Natural killer cell treated with Interleukin-12 subunit alpha and Interleukin-12 subunit beta and Interleukin-15 and Interleukin-18, amount 100 ng/mL, for 72 hours (primary cell): ENCODE data around the gene KRTAP4-4. TPM values are rescaled to one million over a fixed set of nuclear protein-coding genes. Genes with fewer than 3 reads are reported as not detected.
"Not testable (repeated sequence)": the region's sequence is repeated elsewhere in the genome, so short reads cannot be mapped to it uniquely, and the experiment has no call there.

ENCODE experiments used
- ATAC-seq, 2 donors: fragments of 150-1000 bp; cut with Tn5 transposase in 1 of 2; sonication (Bioruptor Pico), chemical (Tn5 transposase) in 1 of 2; 2 replicates each; pipeline ENCODE4 v1.10.0; 2021
- DNase-seq: peaks from one replicate; pipeline ENCODE4 v3.0.0; 2022; ENCODE audit warnings: low spot score
- H3K27ac Mint-ChIP-seq, 2 donors: 1 replicate in 1 of 2; 2 replicates in 1 of 2; pipeline ENCODE4 v1.8.0; 2022; ENCODE audit warnings: mixed read lengths in 2 of 2, mild to moderate bottlenecking in 1 of 2, moderate library complexity in 1 of 2
- H3K27me3 Mint-ChIP-seq, 2 donors: 1 replicate in 1 of 2; 2 replicates in 1 of 2; pipeline ENCODE4 v1.8.0; 2022; ENCODE audit warnings: mixed read lengths in 2 of 2
- H3K36me3 Mint-ChIP-seq: one replicate; pipeline ENCODE4 v1.8.0; 2022; ENCODE audit warnings: mixed read lengths
- H3K4me1 Mint-ChIP-seq, 2 donors: 1 replicate in 1 of 2; 2 replicates in 1 of 2; pipeline ENCODE4 v1.8.0; 2022; ENCODE audit warnings: low read depth in 2 of 2, mixed read lengths in 2 of 2, mild to moderate bottlenecking in 1 of 2
- H3K4me3 Mint-ChIP-seq: one replicate; pipeline ENCODE4 v1.8.0; 2022; ENCODE audit warnings: mixed read lengths
- H3K9me3 Mint-ChIP-seq: 2 replicates; pipeline ENCODE4 v1.8.0; 2022; ENCODE audit warnings: mixed read lengths
- total RNA-seq, 2 donors: library from RNA; stranded (reverse); gene quantifications; one replicate each; pipeline ENCODE4 v1.2.3, GENCODE V29; 2022

KRTAP4-4 gene
- total RNA-seq, 2 donors from 2014 or later: not detected

DNA sequence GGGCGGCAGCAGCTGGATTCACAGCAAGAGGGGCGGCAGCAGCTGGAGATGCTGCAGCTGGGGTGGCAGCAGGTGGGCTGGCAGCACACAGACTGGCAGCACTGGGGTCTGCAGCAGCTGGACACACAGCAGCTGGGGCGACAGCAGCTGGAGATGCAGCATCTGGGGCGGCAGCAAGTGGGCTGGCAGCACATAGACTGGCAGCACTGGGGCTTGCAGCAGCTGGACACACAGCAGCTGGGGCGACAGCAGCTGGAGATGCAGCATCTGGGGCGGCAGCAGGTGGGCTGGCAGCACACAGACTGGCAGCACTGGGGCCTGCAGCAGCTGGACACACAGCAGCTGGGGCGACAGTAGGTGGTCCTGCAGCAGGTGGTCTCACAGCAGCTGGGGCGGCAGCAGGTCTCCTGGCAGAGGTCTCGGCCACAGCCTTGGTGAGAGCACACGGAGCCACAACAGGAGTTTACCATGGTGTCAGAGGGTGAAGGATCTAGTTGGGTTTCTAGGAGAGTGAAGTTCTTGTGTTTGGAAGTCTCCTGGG lies 42.6 kb downstream of the KRTAP4-4 start, which contains the start of gene KRTAP4-11:
KRTAP4-11 (minus strand) TSS at position 528 of the 541 bp plus-strand sequence; CDS start at position 470, 58 bp downstream.
- H3K27ac Mint-ChIP-seq, H3K4me1 Mint-ChIP-seq, ATAC-seq, H3K36me3 Mint-ChIP-seq, H3K4me3 Mint-ChIP-seq, H3K9me3 Mint-ChIP-seq, DNase-seq: not testable (repeated sequence)
- peaks cover 27 to 44% of the 10 kb centered on the region in 2 donors for H3K27me3 Mint-ChIP-seq

DNA sequence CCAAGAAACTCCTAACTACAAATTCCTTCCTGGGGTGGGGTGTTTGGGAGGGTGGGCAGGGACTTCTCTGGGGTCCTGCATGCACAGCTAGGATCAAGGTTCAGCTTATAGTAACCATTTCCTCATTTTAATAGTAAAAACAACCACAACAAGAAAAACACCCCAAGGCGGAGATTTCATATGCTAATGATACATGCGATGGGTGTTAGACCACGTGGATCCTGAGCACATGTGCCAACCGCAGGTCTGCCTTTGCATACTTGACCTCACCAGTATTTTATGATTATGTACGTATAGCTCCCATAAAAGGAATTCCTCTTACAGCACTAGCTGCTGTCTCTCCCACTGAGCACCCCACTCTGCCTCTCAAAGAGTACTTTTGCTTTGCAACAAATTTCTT lies 44.3 kb downstream of the KRTAP4-4 start:
- no peak overlapping the region for H3K4me3 Mint-ChIP-seq
- H3K27me3 Mint-ChIP-seq: peaks cover 24 to 38% of the 10 kb centered on the region in 2 donors
- no peak overlapping the region for H3K27ac Mint-ChIP-seq
- ATAC-seq (no peak), DNase-seq (no peak)
- no peaks in the 10 kb centered on the region for H3K9me3 Mint-ChIP-seq
- peaks cover 0 to 4% of the 10 kb centered on the region in 2 donors for H3K4me1 Mint-ChIP-seq
- H3K36me3 Mint-ChIP-seq: peaks cover 4% of the 10 kb centered on the region

DNA sequence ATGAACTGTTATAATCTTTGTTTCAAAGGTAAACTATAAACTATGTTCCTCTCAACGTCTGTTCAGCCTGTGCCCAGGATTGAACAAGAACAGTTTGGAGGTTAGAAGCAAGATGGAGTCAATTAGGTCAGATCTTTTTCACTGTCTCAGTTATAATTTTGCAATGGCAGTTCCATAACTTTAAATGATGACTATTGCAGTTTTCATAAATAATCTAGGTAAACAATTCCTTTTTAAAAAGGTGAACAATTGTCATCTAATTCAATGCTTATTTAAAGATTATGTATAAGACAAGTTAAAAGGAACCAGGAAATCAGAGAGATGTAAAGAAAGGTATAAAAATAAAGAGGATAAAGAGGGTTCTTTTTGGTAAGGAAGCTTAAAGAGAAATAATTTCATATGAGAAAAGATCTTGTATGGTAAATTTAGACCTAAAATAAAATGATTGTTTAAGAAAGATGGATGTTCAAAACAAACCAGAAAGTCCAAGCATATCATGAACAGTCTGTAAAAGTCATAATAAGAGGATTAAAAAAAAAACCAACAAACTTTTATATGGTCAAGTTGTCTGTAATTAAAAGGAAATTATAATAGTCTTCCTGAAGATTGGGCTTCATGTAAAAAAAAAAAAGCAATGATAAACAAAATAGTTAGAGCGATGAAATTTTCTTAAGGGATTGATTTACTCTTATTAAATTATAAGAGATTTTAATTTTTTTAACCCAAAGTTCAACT lies 49.2 kb downstream of the KRTAP4-4 start:
- Mint-ChIP-seq H3K4me1 (no peaks in the 10 kb centered on the region), H3K4me3 (no peak overlapping the region), H3K27me3 (peaks cover 14 to 45% of the 10 kb centered on the region in 2 donors), H3K36me3 (no peaks in the 10 kb centered on the region), H3K27ac (no peak overlapping the region), H3K9me3 (no peaks in the 10 kb centered on the region)
- ATAC-seq (no peak), DNase-seq (no peak)

Other genes with a start within 250 kb of the KRTAP4-4 start
- not detected for gene KRT23, start 223.1 kb downstream of the KRTAP4-4 start, total RNA-seq
- not detected for gene KRT39, start 193.8 kb downstream of the KRTAP4-4 start, total RNA-seq
- gene KRT40, start 176.4 kb downstream of the KRTAP4-4 start, total RNA-seq: not detected
- not detected for gene KRTAP3-3, start 166.6 kb downstream of the KRTAP4-4 start, total RNA-seq
- gene KRTAP3-2, start 160.8 kb downstream of the KRTAP4-4 start, total RNA-seq: not detected
- not detected for gene KRTAP3-1, start 151.6 kb downstream of the KRTAP4-4 start, total RNA-seq
- not detected for gene KRTAP1-5, start 133.5 kb downstream of the KRTAP4-4 start, total RNA-seq
- gene KRTAP1-4, start 130.6 kb downstream of the KRTAP4-4 start, total RNA-seq: not detected
- gene KRTAP1-3, start 125.9 kb downstream of the KRTAP4-4 start, total RNA-seq: not detected
- not detected for gene KRTAP1-1, start 119.3 kb downstream of the KRTAP4-4 start, total RNA-seq
- gene KRTAP2-1, start 113.4 kb downstream of the KRTAP4-4 start, total RNA-seq: not detected
- gene KRTAP2-2, start 105.5 kb downstream of the KRTAP4-4 start, total RNA-seq: not detected
- gene KRTAP2-3, start 100.6 kb downstream of the KRTAP4-4 start, total RNA-seq: not detected
- gene KRTAP2-4, start 94.9 kb downstream of the KRTAP4-4 start, total RNA-seq: not detected
- gene KRTAP4-7, start 76.6 kb downstream of the KRTAP4-4 start, total RNA-seq: not detected
- gene KRTAP4-8, start 62.6 kb downstream of the KRTAP4-4 start, total RNA-seq: not detected
- not detected for gene KRTAP4-16, start 58.5 kb downstream of the KRTAP4-4 start, total RNA-seq
- gene KRTAP4-9, start 55.4 kb downstream of the KRTAP4-4 start, total RNA-seq: not detected
- gene KRTAP4-11, start 42.4 kb downstream of the KRTAP4-4 start, total RNA-seq: not detected
- not detected for gene KRTAP4-12, start 36.6 kb downstream of the KRTAP4-4 start, total RNA-seq
- not detected for gene KRTAP4-6, start 20.2 kb downstream of the KRTAP4-4 start, total RNA-seq
- gene KRTAP4-5, start 10.9 kb downstream of the KRTAP4-4 start, total RNA-seq: not detected
- not detected for gene KRTAP4-3, start 7.5 kb upstream of the KRTAP4-4 start, total RNA-seq
- gene KRTAP4-2, start 17.5 kb upstream of the KRTAP4-4 start, total RNA-seq: not detected
- not detected for gene KRTAP4-1, start 24.2 kb upstream of the KRTAP4-4 start, total RNA-seq
- not detected for gene KRTAP9-1, start 29.1 kb upstream of the KRTAP4-4 start, total RNA-seq
- gene KRTAP9-2, start 65.9 kb upstream of the KRTAP4-4 start, total RNA-seq: not detected
- gene KRTAP9-3, start 71.7 kb upstream of the KRTAP4-4 start, total RNA-seq: not detected
- not detected for gene KRTAP9-8, start 77.3 kb upstream of the KRTAP4-4 start, total RNA-seq
- not detected for gene KRTAP9-4, start 88.9 kb upstream of the KRTAP4-4 start, total RNA-seq
- not detected for gene KRTAP9-9, start 94.6 kb upstream of the KRTAP4-4 start, total RNA-seq
- gene KRTAP9-6, start 104.6 kb upstream of the KRTAP4-4 start, total RNA-seq: not detected
- not detected for gene KRTAP9-7, start 115.0 kb upstream of the KRTAP4-4 start, total RNA-seq
- not detected for gene KRTAP29-1, start 142.1 kb upstream of the KRTAP4-4 start, total RNA-seq
- gene KRTAP16-1, start 148.6 kb upstream of the KRTAP4-4 start, total RNA-seq: not detected
- gene KRTAP17-1, start 155.0 kb upstream of the KRTAP4-4 start, total RNA-seq: not detected
- gene KRT33A, start 190.1 kb upstream of the KRTAP4-4 start, total RNA-seq: not detected
- not detected for gene KRT33B, start 209.1 kb upstream of the KRTAP4-4 start, total RNA-seq
- gene KRT34, start 221.6 kb upstream of the KRTAP4-4 start, total RNA-seq: not detected
- not detected for gene KRT31, start 236.9 kb upstream of the KRTAP4-4 start, total RNA-seq